SK-N-SH treated with all-trans-retinoic acid at 6 μM for 48 hours (cell line): ENCODE data around the gene ZNF674.

Experiments used
- ARNTL ChIP-seq: fragments of 450-650 bp; formaldehyde crosslinking; IDR thresholded peaks from 2 replicates; pipeline ENCODE4 v1.5.0; 2020; ENCODE audit warnings: low read depth, mild to moderate bottlenecking, moderate library complexity, borderline replicate concordance
- ESRRG ChIP-seq: fragments of 250-450 bp; sonication (Bioruptor Pico); IDR thresholded peaks from 2 replicates; pipeline ENCODE4 v1.6.1; 2021; ENCODE audit warnings: mild to moderate bottlenecking
- OSR1 ChIP-seq: fragments of 250-450 bp; sonication (Bioruptor Pico); IDR thresholded peaks from 2 replicates; pipeline ENCODE4 v1.8.0; 2022; ENCODE audit warnings: moderate library complexity, mild to moderate bottlenecking, inconsistent platforms
- RARB ChIP-seq: fragments of 250-450 bp; sonication (Bioruptor Pico); IDR thresholded peaks from 2 replicates; pipeline ENCODE4 v1.8.0; 2021; ENCODE audit warnings: mild to moderate bottlenecking, moderate library complexity
- ZFP3 ChIP-seq: fragments of 250-450 bp; sonication (Bioruptor Pico); IDR thresholded peaks from 2 replicates; pipeline ENCODE4 v1.5.0; 2020; ENCODE audit warnings: mild to moderate bottlenecking, moderate library complexity
- ZFP30 ChIP-seq: fragments of 450-650 bp; formaldehyde crosslinking; IDR thresholded peaks from 2 replicates; pipeline ENCODE4 v1.5.0; 2022; ENCODE audit warnings: mild to moderate bottlenecking, moderate library complexity
- TF ChIP-seq, protein P1 (sequence below): fragments of 250-450 bp; sonication (Bioruptor Pico); IDR thresholded peaks from 2 replicates; pipeline ENCODE4 v1.8.0; 2020; ENCODE audit warnings: mild to moderate bottlenecking, moderate library complexity, borderline replicate concordance
- TF ChIP-seq, protein P2 (sequence below): fragments of 250-450 bp; sonication (Bioruptor Pico); IDR thresholded peaks from 2 replicates; pipeline ENCODE4 v1.5.0; 2020; ENCODE audit warnings: mild to moderate bottlenecking, moderate library complexity
- TF ChIP-seq, protein P3 (sequence below): fragments of 250-450 bp; sonication (Bioruptor Pico); IDR thresholded peaks from 2 replicates; pipeline ENCODE4 v1.5.1; 2020; ENCODE audit warnings: low read depth, mild to moderate bottlenecking, moderate library complexity

DNA sequence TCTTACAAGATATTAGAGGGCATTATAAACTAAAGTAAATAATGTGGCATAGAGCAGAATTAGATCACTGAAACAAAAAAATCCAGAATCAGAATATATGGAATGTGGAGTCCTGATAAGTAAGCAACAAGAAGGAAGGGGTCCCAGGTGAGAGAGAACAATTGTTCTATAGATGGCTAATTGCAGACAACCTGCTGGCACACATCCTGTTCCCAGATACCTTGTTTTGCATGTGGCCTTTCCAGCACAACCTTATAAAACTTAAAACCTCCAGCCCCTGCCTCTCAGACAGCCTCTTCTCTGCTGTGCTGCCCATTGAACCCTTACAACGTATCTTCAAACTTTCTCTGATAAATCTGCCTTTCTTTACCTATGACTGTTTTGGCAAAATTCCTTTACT is 4.7 kb upstream of the ZNF674 start:
- TF ChIP-seq, protein P1, sequence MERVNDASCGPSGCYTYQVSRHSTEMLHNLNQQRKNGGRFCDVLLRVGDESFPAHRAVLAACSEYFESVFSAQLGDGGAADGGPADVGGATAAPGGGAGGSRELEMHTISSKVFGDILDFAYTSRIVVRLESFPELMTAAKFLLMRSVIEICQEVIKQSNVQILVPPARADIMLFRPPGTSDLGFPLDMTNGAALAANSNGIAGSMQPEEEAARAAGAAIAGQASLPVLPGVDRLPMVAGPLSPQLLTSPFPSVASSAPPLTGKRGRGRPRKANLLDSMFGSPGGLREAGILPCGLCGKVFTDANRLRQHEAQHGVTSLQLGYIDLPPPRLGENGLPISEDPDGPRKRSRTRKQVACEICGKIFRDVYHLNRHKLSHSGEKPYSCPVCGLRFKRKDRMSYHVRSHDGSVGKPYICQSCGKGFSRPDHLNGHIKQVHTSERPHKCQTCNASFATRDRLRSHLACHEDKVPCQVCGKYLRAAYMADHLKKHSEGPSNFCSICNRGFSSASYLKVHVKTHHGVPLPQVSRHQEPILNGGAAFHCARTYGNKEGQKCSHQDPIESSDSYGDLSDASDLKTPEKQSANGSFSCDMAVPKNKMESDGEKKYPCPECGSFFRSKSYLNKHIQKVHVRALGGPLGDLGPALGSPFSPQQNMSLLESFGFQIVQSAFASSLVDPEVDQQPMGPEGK = no peak
- no peak for TF ChIP-seq ZFP3 (CRISPR knock-in tag)
- no peak for TF ChIP-seq ZFP30 (CRISPR knock-in tag)
- no peak for TF ChIP-seq ESRRG (CRISPR knock-in tag)
- no peak for TF ChIP-seq ARNTL (CRISPR knock-in tag)
- TF ChIP-seq OSR1 (CRISPR knock-in tag) = no peak
- TF ChIP-seq, protein P2, sequence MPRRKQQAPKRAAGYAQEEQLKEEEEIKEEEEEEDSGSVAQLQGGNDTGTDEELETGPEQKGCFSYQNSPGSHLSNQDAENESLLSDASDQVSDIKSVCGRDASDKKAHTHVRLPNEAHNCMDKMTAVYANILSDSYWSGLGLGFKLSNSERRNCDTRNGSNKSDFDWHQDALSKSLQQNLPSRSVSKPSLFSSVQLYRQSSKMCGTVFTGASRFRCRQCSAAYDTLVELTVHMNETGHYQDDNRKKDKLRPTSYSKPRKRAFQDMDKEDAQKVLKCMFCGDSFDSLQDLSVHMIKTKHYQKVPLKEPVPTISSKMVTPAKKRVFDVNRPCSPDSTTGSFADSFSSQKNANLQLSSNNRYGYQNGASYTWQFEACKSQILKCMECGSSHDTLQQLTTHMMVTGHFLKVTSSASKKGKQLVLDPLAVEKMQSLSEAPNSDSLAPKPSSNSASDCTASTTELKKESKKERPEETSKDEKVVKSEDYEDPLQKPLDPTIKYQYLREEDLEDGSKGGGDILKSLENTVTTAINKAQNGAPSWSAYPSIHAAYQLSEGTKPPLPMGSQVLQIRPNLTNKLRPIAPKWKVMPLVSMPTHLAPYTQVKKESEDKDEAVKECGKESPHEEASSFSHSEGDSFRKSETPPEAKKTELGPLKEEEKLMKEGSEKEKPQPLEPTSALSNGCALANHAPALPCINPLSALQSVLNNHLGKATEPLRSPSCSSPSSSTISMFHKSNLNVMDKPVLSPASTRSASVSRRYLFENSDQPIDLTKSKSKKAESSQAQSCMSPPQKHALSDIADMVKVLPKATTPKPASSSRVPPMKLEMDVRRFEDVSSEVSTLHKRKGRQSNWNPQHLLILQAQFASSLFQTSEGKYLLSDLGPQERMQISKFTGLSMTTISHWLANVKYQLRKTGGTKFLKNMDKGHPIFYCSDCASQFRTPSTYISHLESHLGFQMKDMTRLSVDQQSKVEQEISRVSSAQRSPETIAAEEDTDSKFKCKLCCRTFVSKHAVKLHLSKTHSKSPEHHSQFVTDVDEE (CRISPR knock-in tag) = no peak
- TF ChIP-seq, protein P3, sequence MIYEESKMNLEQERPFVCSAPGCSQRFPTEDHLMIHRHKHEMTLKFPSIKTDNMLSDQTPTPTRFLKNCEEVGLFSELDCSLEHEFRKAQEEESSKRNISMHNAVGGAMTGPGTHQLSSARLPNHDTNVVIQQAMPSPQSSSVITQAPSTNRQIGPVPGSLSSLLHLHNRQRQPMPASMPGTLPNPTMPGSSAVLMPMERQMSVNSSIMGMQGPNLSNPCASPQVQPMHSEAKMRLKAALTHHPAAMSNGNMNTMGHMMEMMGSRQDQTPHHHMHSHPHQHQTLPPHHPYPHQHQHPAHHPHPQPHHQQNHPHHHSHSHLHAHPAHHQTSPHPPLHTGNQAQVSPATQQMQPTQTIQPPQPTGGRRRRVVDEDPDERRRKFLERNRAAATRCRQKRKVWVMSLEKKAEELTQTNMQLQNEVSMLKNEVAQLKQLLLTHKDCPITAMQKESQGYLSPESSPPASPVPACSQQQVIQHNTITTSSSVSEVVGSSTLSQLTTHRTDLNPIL (CRISPR knock-in tag) = no peak
- TF ChIP-seq RARB = no peak
